GM18951 (cell line): ENCODE results near the gene SLC2A8.

Experiments
- POLR2A ChIP-seq: IDR thresholded peaks from 4 replicates; pipeline ENCODE4 v1.6.1; 2011; ENCODE audit warnings: mild to moderate bottlenecking; ENCODE audit not compliant: insufficient read length, insufficient read depth; ENCODE audit errors: extremely low read depth
- in situ Hi-C: fragments of 300-500 bp; cut with MboI; formaldehyde crosslinking; loops from one replicate; pipeline ENCODE4 v1.12.0; 2022; ENCODE audit warnings: low sequenced_read_pairs, mixed read lengths, inconsistent platforms; ENCODE audit not compliant: unreplicated experiment

The SLC2A8 gene

DNA sequence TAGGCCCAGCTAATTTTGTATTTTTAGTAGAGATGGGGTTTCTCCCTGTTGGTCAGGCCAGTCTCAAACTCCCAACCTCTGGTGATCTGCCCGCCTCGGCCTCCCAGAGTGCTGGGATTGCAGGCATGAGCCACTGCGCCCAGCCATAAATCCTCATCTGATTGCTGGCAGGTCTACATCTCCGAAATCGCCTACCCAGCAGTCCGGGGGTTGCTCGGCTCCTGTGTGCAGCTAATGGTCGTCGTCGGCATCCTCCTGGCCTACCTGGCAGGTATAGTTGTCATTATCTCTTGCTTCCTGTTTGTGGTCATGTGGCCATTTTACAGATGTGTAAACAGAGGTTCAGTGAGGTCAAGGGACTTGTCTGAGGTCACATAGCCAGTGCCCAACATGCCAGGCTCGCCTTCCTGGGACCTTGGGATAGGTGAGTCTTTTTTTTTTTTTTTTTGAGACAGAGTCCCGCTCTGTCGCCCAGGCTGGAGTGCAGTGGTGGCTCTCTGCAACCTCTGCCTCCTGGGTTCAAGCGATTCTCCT, 2.8 kb downstream of the SLC2A8 start:
- in situ Hi-C loops = no loop called here
- TF ChIP-seq POLR2A = no peak

- in situ Hi-C loops = no loop called here
Observed at GRCh38 chr9:127402401-127403090, 5.6 kb downstream of the SLC2A8 start.

GRCh38 chr9:127403507-127404192, 6.7 kb downstream of the SLC2A8 start:
- no peak for TF ChIP-seq POLR2A
- in situ Hi-C loops = no loop called here

More at GRCh38 chr9:127402401-127403090, 5.6 kb downstream of the SLC2A8 start:
- no peak for TF ChIP-seq POLR2A

GRCh38 chr9:127404631-127405030, 7.7 kb downstream of the SLC2A8 start:
- in situ Hi-C loops = no loop called here
- TF ChIP-seq POLR2A = no peak

GRCh38 chr9:127405344-127406125, 8.6 kb downstream of the SLC2A8 start:
- in situ Hi-C loops = no loop called here
- no peak for TF ChIP-seq POLR2A

DNA sequence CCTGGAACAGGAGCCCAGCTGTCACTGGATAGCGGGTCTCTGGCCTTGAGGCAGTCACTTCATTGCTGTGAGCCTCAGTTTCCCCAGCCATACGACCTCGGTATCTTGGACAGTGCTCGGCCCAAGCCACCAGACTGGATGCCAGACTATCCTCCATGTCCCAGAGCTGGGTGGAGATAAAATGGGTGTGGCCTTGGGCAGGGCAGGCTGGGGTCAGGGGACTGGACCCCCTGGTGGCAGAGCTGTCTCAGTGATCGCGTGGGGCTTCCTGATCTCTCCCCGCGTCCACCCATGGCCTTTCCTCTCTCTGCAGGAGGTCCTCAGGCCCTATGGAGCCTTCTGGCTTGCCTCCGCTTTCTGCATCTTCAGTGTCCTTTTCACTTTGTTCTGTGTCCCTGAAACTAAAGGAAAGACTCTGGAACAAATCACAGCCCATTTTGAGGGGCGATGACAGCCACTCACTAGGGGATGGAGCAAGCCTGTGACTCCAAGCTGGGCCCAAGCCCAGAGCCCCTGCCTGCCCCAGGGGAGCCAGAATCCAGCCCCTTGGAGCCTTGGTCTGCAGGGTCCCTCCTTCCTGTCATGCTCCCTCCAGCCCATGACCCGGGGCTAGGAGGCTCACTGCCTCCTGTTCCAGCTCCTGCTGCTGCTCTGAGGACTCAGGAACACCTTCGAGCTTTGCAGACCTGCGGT, 10.0 kb downstream of the SLC2A8 start:
- no peak for TF ChIP-seq POLR2A
- in situ Hi-C loops = no loop called here

DNA sequence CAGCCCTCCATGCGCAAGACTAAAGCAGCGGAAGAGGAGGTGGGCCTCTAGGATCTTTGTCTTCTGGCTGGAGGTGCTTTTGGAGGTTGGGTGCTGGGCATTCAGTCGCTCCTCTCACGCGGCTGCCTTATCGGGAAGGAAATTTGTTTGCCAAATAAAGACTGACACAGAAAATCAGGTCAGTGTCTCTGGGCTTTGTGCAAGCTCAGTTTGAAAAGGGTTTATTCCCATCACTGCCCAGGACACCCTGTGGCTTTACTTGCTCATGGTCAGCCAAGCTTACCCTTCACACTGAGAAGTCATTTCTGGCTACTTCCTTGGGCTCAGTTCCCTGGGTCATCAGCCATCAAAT, 10.5 kb downstream of the SLC2A8 start:
- in situ Hi-C loops = no loop called here
- TF ChIP-seq POLR2A = no peak

DNA sequence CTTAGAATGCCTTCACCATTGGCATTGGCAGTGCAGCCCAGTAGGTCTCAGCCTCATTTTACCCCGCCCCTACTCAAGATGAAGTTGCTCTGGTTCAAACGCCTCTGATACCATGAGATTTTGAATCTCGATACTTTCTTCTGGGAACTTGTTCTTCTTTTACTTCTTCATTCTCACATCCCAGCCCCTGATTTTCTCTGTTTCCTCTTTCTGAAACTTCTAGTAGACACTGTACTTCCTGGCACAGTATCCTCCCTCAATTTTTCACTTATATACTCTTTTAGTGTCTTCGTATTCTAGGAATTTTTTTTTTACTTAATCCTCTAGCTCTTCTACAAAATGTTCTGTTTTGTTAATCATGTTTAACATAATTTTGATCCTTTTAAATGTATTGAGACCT, 14.2 kb downstream of the SLC2A8 start:
- in situ Hi-C loops = no loop called here
- TF ChIP-seq POLR2A = no peak

DNA sequence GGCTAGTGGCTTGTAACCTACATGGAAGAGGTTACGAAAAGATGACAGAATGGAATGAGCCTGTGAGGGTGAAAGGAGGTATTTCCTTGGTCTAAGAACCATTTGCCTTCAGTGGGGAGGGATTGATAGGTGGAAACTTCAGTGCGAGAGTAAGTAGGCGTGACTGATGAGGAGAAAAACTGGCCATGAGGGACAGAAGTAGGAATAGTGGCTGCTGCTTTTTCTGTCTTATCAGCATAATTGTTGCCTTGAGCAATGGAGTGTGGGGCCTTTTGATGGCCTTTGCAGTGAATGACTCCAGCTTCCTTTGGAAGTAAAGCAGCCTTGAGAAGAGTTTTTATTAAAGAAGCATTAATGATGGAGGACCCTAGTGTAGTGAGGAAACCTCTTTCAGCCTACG, 18.2 kb downstream of the SLC2A8 start:
- no peak for TF ChIP-seq POLR2A
- in situ Hi-C loops = no loop called here

DNA sequence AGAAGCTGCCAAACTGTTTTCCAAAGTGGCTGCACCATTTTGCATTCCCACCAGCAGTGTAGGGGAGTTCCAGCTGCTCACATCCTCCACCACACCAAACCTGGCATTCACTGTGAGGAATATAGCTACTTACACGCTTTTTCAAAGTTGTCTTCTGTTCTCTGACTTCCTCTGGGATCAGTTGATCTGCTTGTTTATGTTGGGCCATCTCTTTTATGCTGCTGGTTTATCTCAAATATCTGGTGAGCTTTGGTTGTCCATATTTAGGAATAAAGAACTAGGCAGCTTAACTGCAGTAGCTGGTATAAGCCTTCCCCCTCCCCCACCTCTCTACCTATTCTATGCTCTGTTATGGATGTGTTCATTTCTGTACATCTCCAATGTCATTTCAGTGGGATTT, 18.7 kb downstream of the SLC2A8 start:
- no peak for TF ChIP-seq POLR2A
- in situ Hi-C loops = no loop called here

- no peak for TF ChIP-seq POLR2A
- in situ Hi-C loops = no loop called here
Observed at GRCh38 chr9:127417131-127418036, 20.4 kb downstream of the SLC2A8 start.

GRCh38 chr9:127418037-127418471, 21.1 kb downstream of the SLC2A8 start:
- no peak for TF ChIP-seq POLR2A
- in situ Hi-C loops = no loop called here
